Neural progenitor cell (in vitro differentiated cells): ENCODE data around the gene CYLD. TPM values are rescaled to one million over a fixed set of nuclear protein-coding genes. Genes with fewer than 3 reads are reported as not detected.

Experiments
- DNase-seq: peaks from one replicate; pipeline ENCODE4 v3.0.0-alpha.2; 2016; ENCODE audit warnings: low spot score
- H2AFZ ChIP-seq: fragments of 200-600 bp; sonication (generic); replicated peaks from 2 replicates; pipeline ENCODE4 v1.6.1; 2016; ENCODE audit warnings: antibody characterized with exemption
- H3F3A ChIP-seq: fragments of 200-600 bp; sonication (generic); 2 replicates; pipeline ENCODE4 v1.6.1; 2016; ENCODE audit warnings: antibody characterized with exemption, low read depth
- H3K27ac ChIP-seq: fragments of 200-600 bp; sonication (generic); 2 replicates; pipeline ENCODE4 v1.5.1; 2016; ENCODE audit warnings: mild to moderate bottlenecking
- H3K27me3 ChIP-seq: fragments of 200-600 bp; sonication (generic); 2 replicates; pipeline ENCODE4 v1.6.1; 2016; ENCODE audit warnings: mild to moderate bottlenecking, moderate library complexity
- H3K36me3 ChIP-seq: fragments of 200-600 bp; sonication (generic); 2 replicates; pipeline ENCODE4 v1.5.1; 2016
- H3K4me1 ChIP-seq: fragments of 200-600 bp; sonication (generic); 2 replicates; pipeline ENCODE4 v1.6.1; 2016; ENCODE audit warnings: mixed run types
- H3K4me2 ChIP-seq: fragments of 200-600 bp; sonication (generic); 2 replicates; pipeline ENCODE4 v1.6.1; 2016
- H3K4me3 ChIP-seq: fragments of 200-600 bp; sonication (generic); 2 replicates; pipeline ENCODE4 v1.5.1; 2016
- H3K79me2 ChIP-seq: fragments of 200-600 bp; sonication (generic); 2 replicates; pipeline ENCODE4 v1.6.1; 2016; ENCODE audit warnings: low read depth
- H3K9ac ChIP-seq: fragments of 200-600 bp; sonication (generic); 2 replicates; pipeline ENCODE4 v1.6.1; 2016
- H3K9me3 ChIP-seq: fragments of 200-600 bp; sonication (generic); 2 replicates; pipeline ENCODE4 v1.5.1; 2016; ENCODE audit warnings: low read depth
- H4K20me1 ChIP-seq: fragments of 200-600 bp; sonication (generic); 2 replicates; pipeline ENCODE4 v1.6.1; 2016; ENCODE audit warnings: low read depth
- H3K27ac Mint-ChIP-seq: 3 replicates; pipeline ENCODE4 v1.8.0; 2021; ENCODE audit warnings: mixed read lengths
- H3K27me3 Mint-ChIP-seq: 2 replicates; pipeline ENCODE4 v1.8.0; 2022; ENCODE audit warnings: low read depth, mild to moderate bottlenecking, inconsistent platforms, moderate library complexity, mixed read lengths; ENCODE audit not compliant: insufficient read depth
- H3K36me3 Mint-ChIP-seq: 3 replicates; pipeline ENCODE4 v1.8.0; 2021; ENCODE audit warnings: mixed read lengths
- H3K4me1 Mint-ChIP-seq: 3 replicates; pipeline ENCODE4 v1.8.0; 2021; ENCODE audit warnings: mixed read lengths
- H3K4me3 Mint-ChIP-seq: 3 replicates; pipeline ENCODE4 v1.8.0; 2021; ENCODE audit warnings: mild to moderate bottlenecking, moderate library complexity, mixed read lengths
- H3K9me3 Mint-ChIP-seq: 3 replicates; pipeline ENCODE4 v1.8.0; 2020; ENCODE audit warnings: mixed read lengths
- EZH2 ChIP-seq: fragments of 200-600 bp; sonication (generic); IDR thresholded peaks from 2 replicates; pipeline ENCODE4 v1.6.1; 2017; ENCODE audit warnings: antibody characterized with exemption, mild to moderate bottlenecking, moderate library complexity
- EZH2phosphoT487 ChIP-seq: fragments of 200-600 bp; sonication (generic); IDR thresholded peaks from 2 replicates; pipeline ENCODE4 v1.6.1; 2017; ENCODE audit warnings: antibody characterized with exemption
- total RNA-seq: library from RNA; depleted of rRNA; stranded (reverse); fragments of >200 nt; gene quantifications from 2 replicates; pipeline ENCODE4 v1.2.3, GENCODE V29; 2015; ENCODE audit warnings: low replicate concordance
- TF ChIP-seq, protein P1 (sequence below): fragments of 200-600 bp; sonication (generic); IDR thresholded peaks from 2 replicates; pipeline ENCODE4 v1.5.1; 2017; ENCODE audit warnings: antibody characterized with exemption, mild to moderate bottlenecking

CYLD gene
- total RNA-seq, 1 donor from 2014 or later: 22.0 TPM

- Mint-ChIP-seq H3K27me3 (peaks cover 3% of the 10 kb centered on the region), H3K27ac (no peak overlapping the region), H3K4me1 (peaks cover 22% of the 10 kb centered on the region), H3K9me3 (no peaks in the 10 kb centered on the region), H3K36me3 (no peaks in the 10 kb centered on the region), H3K4me3 (no peak overlapping the region)
- Histone ChIP-seq H2AFZ (no peak overlapping the region), H4K20me1 (no peaks in the 10 kb centered on the region), H3K9me3 (no peaks in the 10 kb centered on the region), H3K27ac (no peak overlapping the region), H3K4me3 (no peak overlapping the region), H3K4me1 (no peaks in the 10 kb centered on the region), H3K36me3 (no peaks in the 10 kb centered on the region), H3K27me3 (no peaks in the 10 kb centered on the region), H3K9ac (no peak overlapping the region), H3K4me2 (no peak overlapping the region), H3F3A (no peaks in the 10 kb centered on the region), H3K79me2 (no peaks in the 10 kb centered on the region)
- no peak for DNase-seq
- TF ChIP-seq EZH2phosphoT487: no peak
Measured at GRCh38 chr16:50711862-50712559, 29.9 kb upstream of the CYLD start.

- Histone ChIP-seq H3K9me3 (no peaks in the 10 kb centered on the region), H3K79me2 (no peaks in the 10 kb centered on the region), H3K4me2 (no peak overlapping the region), H4K20me1 (no peaks in the 10 kb centered on the region), H3K9ac (no peak overlapping the region), H3K27ac (no peak overlapping the region), H3K4me1 (no peaks in the 10 kb centered on the region), H3K27me3 (no peaks in the 10 kb centered on the region), H2AFZ (no peak overlapping the region), H3F3A (no peaks in the 10 kb centered on the region), H3K36me3 (no peaks in the 10 kb centered on the region), H3K4me3 (no peak overlapping the region)
- DNase-seq: no peak
- TF ChIP-seq, protein P1, sequence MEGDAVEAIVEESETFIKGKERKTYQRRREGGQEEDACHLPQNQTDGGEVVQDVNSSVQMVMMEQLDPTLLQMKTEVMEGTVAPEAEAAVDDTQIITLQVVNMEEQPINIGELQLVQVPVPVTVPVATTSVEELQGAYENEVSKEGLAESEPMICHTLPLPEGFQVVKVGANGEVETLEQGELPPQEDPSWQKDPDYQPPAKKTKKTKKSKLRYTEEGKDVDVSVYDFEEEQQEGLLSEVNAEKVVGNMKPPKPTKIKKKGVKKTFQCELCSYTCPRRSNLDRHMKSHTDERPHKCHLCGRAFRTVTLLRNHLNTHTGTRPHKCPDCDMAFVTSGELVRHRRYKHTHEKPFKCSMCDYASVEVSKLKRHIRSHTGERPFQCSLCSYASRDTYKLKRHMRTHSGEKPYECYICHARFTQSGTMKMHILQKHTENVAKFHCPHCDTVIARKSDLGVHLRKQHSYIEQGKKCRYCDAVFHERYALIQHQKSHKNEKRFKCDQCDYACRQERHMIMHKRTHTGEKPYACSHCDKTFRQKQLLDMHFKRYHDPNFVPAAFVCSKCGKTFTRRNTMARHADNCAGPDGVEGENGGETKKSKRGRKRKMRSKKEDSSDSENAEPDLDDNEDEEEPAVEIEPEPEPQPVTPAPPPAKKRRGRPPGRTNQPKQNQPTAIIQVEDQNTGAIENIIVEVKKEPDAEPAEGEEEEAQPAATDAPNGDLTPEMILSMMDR: no peak
- no peak for TF ChIP-seq EZH2
- TF ChIP-seq EZH2phosphoT487: no peak
- H3K4me3 Mint-ChIP-seq: no peak overlapping the region
- no peaks in the 10 kb centered on the region for H3K36me3 Mint-ChIP-seq
- peak overlapping the region; percentile 62 for H3K27ac Mint-ChIP-seq
- H3K4me1 Mint-ChIP-seq: peaks cover 27% of the 10 kb centered on the region
- no peaks in the 10 kb centered on the region for H3K9me3 Mint-ChIP-seq
- peaks cover 5% of the 10 kb centered on the region for H3K27me3 Mint-ChIP-seq
Measured at GRCh38 chr16:50712560-50712898, 29.4 kb upstream of the CYLD start.

- Histone ChIP-seq H2AFZ (no peak overlapping the region), H3K79me2 (no peaks in the 10 kb centered on the region), H3K4me1 (no peaks in the 10 kb centered on the region), H3K4me2 (no peak overlapping the region), H3K9me3 (no peaks in the 10 kb centered on the region), H3K27ac (no peak overlapping the region), H3K9ac (no peak overlapping the region), H3F3A (no peaks in the 10 kb centered on the region), H3K36me3 (no peaks in the 10 kb centered on the region), H4K20me1 (no peaks in the 10 kb centered on the region), H3K27me3 (no peaks in the 10 kb centered on the region), H3K4me3 (no peak overlapping the region)
- no peaks in the 10 kb centered on the region for H3K9me3 Mint-ChIP-seq
- peaks cover 5% of the 10 kb centered on the region for H3K27me3 Mint-ChIP-seq
- no peak overlapping the region for H3K27ac Mint-ChIP-seq
- TF ChIP-seq EZH2phosphoT487 (no peak), EZH2 (no peak)
- TF ChIP-seq, protein P1: no peak
- H3K36me3 Mint-ChIP-seq: no peaks in the 10 kb centered on the region
- peaks cover 28% of the 10 kb centered on the region for H3K4me1 Mint-ChIP-seq
- DNase-seq: no peak
- no peak overlapping the region for H3K4me3 Mint-ChIP-seq
Measured at GRCh38 chr16:50712956-50713355, 28.9 kb upstream of the CYLD start.

- Histone ChIP-seq H3K79me2 (no peaks in the 10 kb centered on the region), H2AFZ (no peak overlapping the region), H3K4me2 (no peak overlapping the region), H3K4me3 (no peak overlapping the region), H4K20me1 (no peaks in the 10 kb centered on the region), H3K27ac (no peak overlapping the region), H3F3A (no peaks in the 10 kb centered on the region), H3K9me3 (no peaks in the 10 kb centered on the region), H3K36me3 (no peaks in the 10 kb centered on the region), H3K4me1 (no peaks in the 10 kb centered on the region), H3K9ac (no peak overlapping the region), H3K27me3 (no peaks in the 10 kb centered on the region)
- TF ChIP-seq, protein P1: no peak
- no peak for TF ChIP-seq EZH2phosphoT487
- no peak for TF ChIP-seq EZH2
- Mint-ChIP-seq H3K4me1 (peaks cover 30% of the 10 kb centered on the region), H3K27me3 (peaks cover 2% of the 10 kb centered on the region), H3K4me3 (no peak overlapping the region), H3K27ac (no peak overlapping the region), H3K9me3 (no peaks in the 10 kb centered on the region), H3K36me3 (no peaks in the 10 kb centered on the region)
- no peak for DNase-seq
Measured at GRCh38 chr16:50717091-50717490, 24.8 kb upstream of the CYLD start.
